Panc1 (cell line): ENCODE data around the gene LDB3. TPM values are rescaled to one million over a fixed set of nuclear protein-coding genes. Genes with fewer than 3 reads are reported as not detected.

ENCODE experiments used
- ATAC-seq: fragments of 200-7000 bp; cut with Tn5 transposase; 2 replicates; pipeline ENCODE4 v1.9.1; 2020; ENCODE audit warnings: mild to moderate bottlenecking, moderate library complexity
- BruUV-seq: library from RNA; stranded (reverse); fragments of 400-500 nt; replicated peaks from 2 replicates; lab custom pipeline; 2021; lab: Mats Ljungman, UMichigan
- CTCF ChIA-PET: fragments of 300-600 bp; sonication (Branson Sonifier 250); formaldehyde crosslinking; loops from one replicate; lab custom pipeline; 2022; ENCODE audit warnings: antibody characterized with exemption; lab: Charles Lee
- POLR2A ChIA-PET: fragments of 300-600 bp; sonication (Branson Sonifier 250); formaldehyde crosslinking; loops from one replicate; lab custom pipeline; 2022; ENCODE audit warnings: antibody characterized with exemption; lab: Charles Lee
- DNase-seq: peaks from one replicate; pipeline ENCODE4 v3.0.0-alpha.2; 2010; ENCODE audit warnings: low read depth, low spot score
- H3K27ac ChIP-seq: 2 replicates; pipeline ENCODE4 v1.5.1; 2011; ENCODE audit warnings: mild to moderate bottlenecking, low read length, inconsistent platforms
- H3K27me3 ChIP-seq: fragments of 200-500 bp; sonication (Bioruptor generic); 2 replicates; pipeline ENCODE4 v1.6.0; 2014; ENCODE audit warnings: low read length, inconsistent platforms; ENCODE audit not compliant: control insufficient read depth, insufficient read depth
- H3K36me3 ChIP-seq: fragments of 200-500 bp; sonication (Bioruptor generic); 2 replicates; pipeline ENCODE4 v1.5.1; 2014; ENCODE audit warnings: inconsistent platforms, mild to moderate bottlenecking, low read length, moderate library complexity; ENCODE audit not compliant: control insufficient read depth, insufficient read depth
- H3K4me1 ChIP-seq: 2 replicates; pipeline ENCODE4 v1.5.1; 2011; ENCODE audit warnings: inconsistent platforms, mild to moderate bottlenecking, low read length, moderate library complexity; ENCODE audit not compliant: control insufficient read depth, insufficient read depth
- H3K4me3 ChIP-seq, 2 experiments: 2 replicates each; pipeline ENCODE4 v1.5.1; 2011 to 2012; ENCODE audit warnings: low read depth in 2 of 2, low read length in 2 of 2, mild to moderate bottlenecking in 2 of 2, inconsistent platforms in 1 of 2, moderate library complexity in 1 of 2
- H3K9me3 ChIP-seq: fragments of 200-500 bp; sonication (Bioruptor generic); 2 replicates; pipeline ENCODE4 v1.5.1; 2014; ENCODE audit warnings: low read depth, mild to moderate bottlenecking, inconsistent platforms, low read length, moderate library complexity; ENCODE audit not compliant: control insufficient read depth, insufficient read depth
- POLR2AphosphoS5 ChIP-seq: IDR thresholded peaks from 2 replicates; pipeline ENCODE4 v1.6.1; 2012; ENCODE audit warnings: mild to moderate bottlenecking, low read depth, low read length, moderate library complexity
- SIN3A ChIP-seq: IDR thresholded peaks from 2 replicates; pipeline ENCODE4 v1.6.1; 2012; ENCODE audit warnings: low read depth, mild to moderate bottlenecking, low read length, moderate library complexity, borderline replicate concordance; ENCODE audit not compliant: insufficient read depth
- TCF7L2 ChIP-seq: IDR thresholded peaks from 2 replicates; pipeline ENCODE4 v1.6.1; 2011; ENCODE audit warnings: mild to moderate bottlenecking, low read depth, low read length, inconsistent platforms
- in situ Hi-C: cut with HindIII; loops from 2 replicates; pipeline ENCODE4 v1.10.0; 2016; ENCODE audit warnings: low sequenced_read_pairs, low pct_unique_long_range_greater_than_20kb
- intact Hi-C: fragments of 100-400 bp; cut with micrococcal nuclease; formaldehyde crosslinking; loops from one replicate; pipeline ENCODE4 v1.10.0; 2022; ENCODE audit not compliant: unreplicated experiment
- total RNA-seq: library from RNA; stranded (reverse); gene quantifications from one replicate; pipeline ENCODE4 v1.2.1, GENCODE V29; 2021; ENCODE audit not compliant: unreplicated experiment
- TF ChIP-seq, protein P1 (sequence below): fragments of 450-650 bp; IDR thresholded peaks from 2 replicates; pipeline ENCODE4 v1.5.1; 2017; ENCODE audit warnings: mild to moderate bottlenecking
- TF ChIP-seq, protein P2 (sequence below), 2 experiments: IDR thresholded peaks; 2 replicates each; pipeline ENCODE4 v1.6.1; 2011 to 2012; ENCODE audit warnings: low read depth in 2 of 2, control low read depth in 1 of 2, low read length in 1 of 2, mild to moderate bottlenecking in 1 of 2, moderate library complexity in 1 of 2; ENCODE audit not compliant: insufficient read depth in 1 of 2

The LDB3 gene
- total RNA-seq, 1 experiment from 2014 or later = 0.15 TPM

DNA sequence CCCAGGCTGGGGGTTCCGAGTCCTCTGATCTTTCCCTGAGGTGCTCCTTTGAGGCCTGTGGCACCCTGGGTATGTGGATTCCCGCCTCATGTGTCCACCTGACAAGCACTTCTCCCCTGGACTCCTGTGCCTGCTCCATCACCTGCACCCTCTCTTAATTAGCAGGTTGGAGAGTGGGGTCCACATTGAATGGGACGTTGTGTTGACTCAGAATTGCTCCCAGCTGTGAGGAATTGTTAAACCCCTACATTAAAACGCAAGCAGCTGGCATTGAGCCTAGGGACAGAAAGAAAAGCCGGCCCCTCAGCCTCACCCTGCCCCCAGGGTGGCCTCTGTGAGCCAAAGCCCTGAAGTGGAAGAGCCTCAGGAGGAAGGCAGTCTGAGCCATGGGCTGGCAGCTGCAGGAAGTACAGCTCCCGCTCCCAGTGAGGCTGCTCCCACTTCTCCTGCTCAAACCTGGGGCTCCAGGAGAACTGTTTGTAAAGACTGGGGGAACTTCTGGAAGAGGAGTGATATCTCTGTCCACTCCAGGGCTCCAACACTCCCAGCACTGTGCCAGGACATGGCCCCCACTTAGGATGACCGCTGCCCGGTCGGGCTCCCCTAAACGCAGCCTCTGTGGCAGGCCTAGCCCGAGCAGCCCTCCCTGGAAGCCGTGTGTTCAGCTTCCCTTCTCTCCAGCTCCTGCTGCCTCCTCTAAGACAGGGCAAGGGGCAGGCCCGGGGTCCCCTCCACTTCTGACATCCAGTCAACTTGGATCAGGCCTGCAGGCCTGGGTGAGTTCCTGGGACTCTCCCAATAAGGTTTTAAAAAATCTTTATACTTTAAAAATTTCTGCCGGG lies 15.7 kb upstream of the LDB3 start:
- ATAC-seq = no peak

DNA sequence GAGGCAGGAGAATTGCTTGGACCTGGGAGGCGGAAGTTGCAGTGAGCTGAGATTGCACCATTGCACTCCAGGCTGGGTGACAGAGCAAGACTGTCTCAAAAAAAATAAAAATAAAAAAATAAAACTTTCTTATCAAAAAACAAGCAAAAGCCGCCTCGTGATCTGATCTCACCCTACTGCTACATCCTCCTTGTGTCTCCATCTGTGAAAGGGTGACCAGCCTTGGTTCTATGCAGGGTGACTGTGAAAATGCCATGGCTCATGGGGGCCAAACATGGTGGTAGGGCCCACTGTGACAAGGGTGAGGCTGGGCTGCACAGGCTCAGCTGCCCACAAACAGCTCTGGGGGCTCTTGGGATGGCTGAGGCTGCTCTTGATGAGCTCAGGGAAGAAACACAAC lies 14.9 kb upstream of the LDB3 start:
- BruUV-seq = no TSS peak
- no peak for ATAC-seq
- H3K4me1 ChIP-seq = peaks cover 13% of the 10 kb centered on the region
- TF ChIP-seq, protein P1, sequence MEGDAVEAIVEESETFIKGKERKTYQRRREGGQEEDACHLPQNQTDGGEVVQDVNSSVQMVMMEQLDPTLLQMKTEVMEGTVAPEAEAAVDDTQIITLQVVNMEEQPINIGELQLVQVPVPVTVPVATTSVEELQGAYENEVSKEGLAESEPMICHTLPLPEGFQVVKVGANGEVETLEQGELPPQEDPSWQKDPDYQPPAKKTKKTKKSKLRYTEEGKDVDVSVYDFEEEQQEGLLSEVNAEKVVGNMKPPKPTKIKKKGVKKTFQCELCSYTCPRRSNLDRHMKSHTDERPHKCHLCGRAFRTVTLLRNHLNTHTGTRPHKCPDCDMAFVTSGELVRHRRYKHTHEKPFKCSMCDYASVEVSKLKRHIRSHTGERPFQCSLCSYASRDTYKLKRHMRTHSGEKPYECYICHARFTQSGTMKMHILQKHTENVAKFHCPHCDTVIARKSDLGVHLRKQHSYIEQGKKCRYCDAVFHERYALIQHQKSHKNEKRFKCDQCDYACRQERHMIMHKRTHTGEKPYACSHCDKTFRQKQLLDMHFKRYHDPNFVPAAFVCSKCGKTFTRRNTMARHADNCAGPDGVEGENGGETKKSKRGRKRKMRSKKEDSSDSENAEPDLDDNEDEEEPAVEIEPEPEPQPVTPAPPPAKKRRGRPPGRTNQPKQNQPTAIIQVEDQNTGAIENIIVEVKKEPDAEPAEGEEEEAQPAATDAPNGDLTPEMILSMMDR = no peak
- TF ChIP-seq SIN3A (no peak), POLR2AphosphoS5 (no peak), TCF7L2 (no peak)
- TF ChIP-seq, protein P2, sequence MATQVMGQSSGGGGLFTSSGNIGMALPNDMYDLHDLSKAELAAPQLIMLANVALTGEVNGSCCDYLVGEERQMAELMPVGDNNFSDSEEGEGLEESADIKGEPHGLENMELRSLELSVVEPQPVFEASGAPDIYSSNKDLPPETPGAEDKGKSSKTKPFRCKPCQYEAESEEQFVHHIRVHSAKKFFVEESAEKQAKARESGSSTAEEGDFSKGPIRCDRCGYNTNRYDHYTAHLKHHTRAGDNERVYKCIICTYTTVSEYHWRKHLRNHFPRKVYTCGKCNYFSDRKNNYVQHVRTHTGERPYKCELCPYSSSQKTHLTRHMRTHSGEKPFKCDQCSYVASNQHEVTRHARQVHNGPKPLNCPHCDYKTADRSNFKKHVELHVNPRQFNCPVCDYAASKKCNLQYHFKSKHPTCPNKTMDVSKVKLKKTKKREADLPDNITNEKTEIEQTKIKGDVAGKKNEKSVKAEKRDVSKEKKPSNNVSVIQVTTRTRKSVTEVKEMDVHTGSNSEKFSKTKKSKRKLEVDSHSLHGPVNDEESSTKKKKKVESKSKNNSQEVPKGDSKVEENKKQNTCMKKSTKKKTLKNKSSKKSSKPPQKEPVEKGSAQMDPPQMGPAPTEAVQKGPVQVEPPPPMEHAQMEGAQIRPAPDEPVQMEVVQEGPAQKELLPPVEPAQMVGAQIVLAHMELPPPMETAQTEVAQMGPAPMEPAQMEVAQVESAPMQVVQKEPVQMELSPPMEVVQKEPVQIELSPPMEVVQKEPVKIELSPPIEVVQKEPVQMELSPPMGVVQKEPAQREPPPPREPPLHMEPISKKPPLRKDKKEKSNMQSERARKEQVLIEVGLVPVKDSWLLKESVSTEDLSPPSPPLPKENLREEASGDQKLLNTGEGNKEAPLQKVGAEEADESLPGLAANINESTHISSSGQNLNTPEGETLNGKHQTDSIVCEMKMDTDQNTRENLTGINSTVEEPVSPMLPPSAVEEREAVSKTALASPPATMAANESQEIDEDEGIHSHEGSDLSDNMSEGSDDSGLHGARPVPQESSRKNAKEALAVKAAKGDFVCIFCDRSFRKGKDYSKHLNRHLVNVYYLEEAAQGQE (IDR thresholded peaks at IDR 0.05; ENCODE audit: insufficient read depth in 1 of 2, low read depth in 2 of 2, low read length in 1 of 2) = no peak
- POLR2A ChIA-PET = no interaction called here
- intact Hi-C loops (no loop called here), in situ Hi-C loops (no loop called here)
- H3K4me3 ChIP-seq = no peak overlapping the region
- no peaks in the 10 kb centered on the region for H3K27me3 ChIP-seq
- no peak for DNase-seq
- no peaks in the 10 kb centered on the region for H3K36me3 ChIP-seq
- H3K27ac ChIP-seq = no peak overlapping the region
- CTCF ChIA-PET = no interaction called here
- no peaks in the 10 kb centered on the region for H3K9me3 ChIP-seq

More for the DNA sequence above, 15.7 kb upstream of the LDB3 start:
- CTCF ChIA-PET = no interaction called here
- BruUV-seq = no TSS peak
- in situ Hi-C loops (no loop called here), intact Hi-C loops (no loop called here)
- Histone ChIP-seq H3K4me3 (no peak overlapping the region), H3K27me3 (no peaks in the 10 kb centered on the region), H3K9me3 (no peaks in the 10 kb centered on the region), H3K4me1 (peaks cover 18% of the 10 kb centered on the region), H3K27ac (no peak overlapping the region), H3K36me3 (no peaks in the 10 kb centered on the region)
- no peak for DNase-seq
- TF ChIP-seq, protein P1 = no peak
- TF ChIP-seq SIN3A (no peak), POLR2AphosphoS5 (no peak), TCF7L2 (no peak)
- TF ChIP-seq, protein P2 (IDR thresholded peaks at IDR 0.05; ENCODE audit: insufficient read depth in 1 of 2, low read depth in 2 of 2, low read length in 1 of 2) = no peak
- POLR2A ChIA-PET = no interaction called here
